ENCODE data around the gene DUS1L.

DUS1L gene

DNA sequence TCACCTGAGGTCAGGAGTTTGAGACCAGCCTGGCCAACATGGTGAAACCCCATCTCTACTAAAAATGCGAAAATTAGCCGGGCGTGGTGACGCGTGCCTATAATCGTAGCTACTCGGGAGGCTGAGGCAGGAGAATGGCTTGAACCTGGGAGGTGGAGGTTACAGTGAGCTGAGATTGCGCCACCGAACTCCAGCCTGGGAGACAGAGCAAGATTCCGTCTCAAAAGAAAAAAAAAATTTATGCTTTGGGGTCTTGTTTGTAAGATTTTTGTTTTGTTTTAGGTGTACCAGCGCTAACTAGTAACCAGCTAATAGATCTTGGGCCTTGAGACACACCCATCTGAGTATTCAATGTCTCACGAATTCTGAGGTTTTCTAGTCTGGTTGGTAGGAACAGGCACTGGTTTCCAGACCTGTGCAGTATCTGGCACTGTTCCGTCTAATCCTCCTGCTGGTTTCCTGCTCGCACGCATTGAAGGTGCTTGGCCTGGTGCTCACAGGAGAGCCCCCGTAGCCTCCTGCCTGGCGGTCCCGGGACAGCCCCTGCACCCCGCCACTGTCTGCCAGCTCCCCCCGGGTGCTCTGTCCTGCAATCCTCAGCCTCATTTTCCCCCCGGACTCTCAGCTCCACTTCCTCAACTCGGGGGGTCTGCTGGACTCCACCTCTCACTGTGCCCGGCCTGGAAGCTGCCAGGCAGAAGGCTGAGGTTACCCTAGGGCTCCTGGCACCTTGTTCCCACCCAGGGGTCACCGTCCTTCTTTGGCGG is 10.6 kb upstream of the DUS1L start:
- DNase-seq: no peak

DNA sequence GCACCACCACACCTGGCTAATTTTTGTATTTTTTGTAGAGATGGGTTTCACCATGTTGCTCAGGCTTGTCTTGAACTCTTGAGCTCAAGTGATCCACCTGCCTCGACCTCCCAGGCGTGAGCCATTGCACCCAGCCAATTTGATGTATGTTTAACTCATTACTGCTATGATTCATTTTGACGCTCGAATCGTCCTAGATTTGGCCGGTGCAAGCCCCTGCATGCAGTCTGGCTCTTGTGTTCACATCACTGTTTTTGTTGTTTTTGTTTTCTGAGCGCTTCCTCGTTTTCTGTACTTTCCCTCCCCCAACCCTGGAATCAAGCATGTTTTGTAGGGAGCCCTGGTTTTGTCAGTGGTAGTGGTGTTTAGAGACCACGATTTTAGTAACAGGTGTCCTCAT is 7.8 kb upstream of the DUS1L start:
- no peak for DNase-seq

GRCh38 chr17:82072827-82073226 is 7.2 kb upstream of the DUS1L start:
- DNase-seq: no peak

DNA sequence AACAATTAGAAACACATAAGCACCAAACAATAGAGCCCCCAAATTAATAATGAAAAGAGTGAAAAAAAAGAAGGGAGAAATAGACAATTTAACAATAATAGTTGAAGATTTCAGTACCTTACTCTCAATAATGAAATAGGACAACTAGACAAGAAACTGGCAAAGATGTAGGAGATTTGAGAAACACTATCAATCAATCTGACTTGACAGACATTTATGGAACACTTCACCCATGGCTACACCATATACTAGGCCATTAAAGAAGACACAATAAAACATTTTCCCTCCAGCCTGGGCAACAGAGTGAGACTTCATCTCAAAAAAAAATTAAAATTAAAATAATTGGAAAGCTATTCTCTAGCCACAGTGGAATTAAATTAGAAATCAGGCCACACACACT is 5.0 kb upstream of the DUS1L start:
- no peak for DNase-seq

DNA sequence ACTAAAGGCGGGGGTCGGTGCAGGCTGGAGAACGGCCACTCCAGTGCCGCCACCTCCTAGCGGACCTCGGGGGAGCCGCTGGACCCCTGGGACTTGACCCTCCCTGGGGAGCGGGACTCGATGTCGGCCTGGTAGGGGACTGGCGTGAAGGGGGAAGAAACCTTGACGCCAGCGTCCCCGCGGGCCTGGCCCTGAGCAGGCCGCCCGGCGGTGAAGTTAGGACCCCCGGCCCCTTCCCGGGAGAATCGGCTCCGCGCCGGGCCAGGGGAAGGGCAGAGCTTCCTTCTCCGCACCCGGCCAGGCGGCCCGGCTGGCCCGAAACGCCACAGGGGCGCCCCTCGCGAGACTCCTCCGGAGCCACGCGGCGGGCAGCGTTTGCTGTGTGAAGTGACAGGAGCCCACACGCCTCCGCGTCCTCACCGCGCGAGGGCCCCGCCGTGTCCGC is 389 bp downstream of the DUS1L start:
- DNase-seq: no peak

DNA sequence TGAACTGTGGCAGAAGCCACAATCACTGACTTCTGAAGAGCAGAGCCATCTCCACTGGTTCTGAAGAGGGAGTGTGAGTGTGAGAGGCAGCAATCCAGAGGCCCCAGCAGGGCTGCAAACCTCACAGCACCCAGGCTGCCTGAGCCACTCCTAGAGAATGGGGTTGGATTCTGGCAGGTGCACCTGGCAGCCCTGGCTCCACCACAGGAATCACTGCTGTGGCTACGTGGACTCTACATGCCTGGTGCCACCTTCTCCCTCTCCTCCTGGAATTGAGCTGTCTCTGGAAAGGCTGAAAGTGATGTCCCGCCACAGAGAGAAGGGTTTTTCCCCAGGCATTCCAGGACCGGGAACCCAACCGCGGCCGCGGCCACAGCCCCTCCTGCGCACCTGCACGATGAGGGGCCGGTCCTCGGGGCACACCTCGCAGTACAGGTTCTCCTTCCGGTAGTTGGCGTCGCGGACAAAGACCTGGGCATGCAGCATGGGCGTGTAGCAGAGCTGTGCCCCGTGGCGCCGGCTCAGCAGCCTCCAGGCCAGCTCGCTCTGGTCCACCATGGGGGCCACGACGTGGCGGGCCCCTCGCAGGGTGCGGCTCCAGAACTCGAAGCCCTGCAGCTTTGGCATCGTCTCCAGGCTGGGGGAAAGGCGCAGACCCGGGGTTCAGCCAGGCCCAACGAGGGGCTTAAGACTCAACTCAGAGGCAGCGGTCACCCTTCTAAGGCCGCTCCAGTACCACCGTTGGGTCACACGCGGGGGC is 991 bp downstream of the DUS1L start:
- no peak for DNase-seq

DNA sequence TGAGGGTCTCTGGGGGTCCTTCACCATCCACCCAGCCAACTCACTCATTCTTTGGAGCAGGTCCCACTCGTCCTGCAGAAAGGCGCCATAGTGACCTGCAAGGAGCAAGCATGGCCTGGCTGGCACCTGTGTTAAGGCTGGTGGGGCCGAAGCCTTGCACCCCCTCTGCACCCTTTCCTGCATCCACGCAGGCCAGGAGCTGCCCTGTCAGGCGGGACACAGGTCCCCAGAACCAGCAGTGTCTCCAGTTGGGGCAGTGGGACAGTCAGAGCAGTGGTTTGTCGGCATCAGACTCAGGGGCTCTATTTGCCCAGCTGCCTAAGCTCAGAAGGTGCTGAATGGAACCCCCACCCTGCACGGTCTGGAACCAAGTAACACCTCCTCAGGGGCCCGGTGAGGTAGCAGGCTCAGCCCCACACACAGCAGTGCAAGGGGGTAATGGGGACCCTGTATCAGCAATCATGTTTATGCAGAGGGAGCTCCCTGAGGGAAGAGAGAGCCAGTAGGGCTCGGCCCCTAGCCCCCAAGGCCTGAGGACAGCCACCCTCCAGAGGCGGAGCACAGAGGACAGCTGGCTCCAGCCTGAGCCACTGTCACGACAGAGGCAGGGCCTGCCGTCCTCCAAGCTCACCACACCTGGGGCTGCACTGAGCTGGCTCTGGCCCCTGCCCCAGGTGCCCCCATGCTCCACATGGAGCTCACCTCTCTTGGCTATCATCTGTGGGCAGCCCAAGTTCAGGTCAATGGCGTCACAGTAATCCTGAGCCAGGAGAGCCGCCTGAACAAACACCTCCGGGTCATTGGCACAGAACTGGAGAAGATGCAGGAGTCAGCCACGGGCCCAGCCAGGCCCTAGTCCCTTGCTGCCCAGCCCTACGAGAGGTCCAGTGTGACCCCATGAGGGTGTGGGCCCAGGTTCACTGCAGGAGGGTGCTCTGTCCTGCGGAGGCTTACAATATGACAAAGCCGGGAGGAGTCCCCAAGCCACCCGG is 1.9 kb downstream of the DUS1L start:
- DNase-seq: no peak

- no peak for DNase-seq
Observed at GRCh38 chr17:82062984-82063368, 2.6 kb downstream of the DUS1L start.

DNA sequence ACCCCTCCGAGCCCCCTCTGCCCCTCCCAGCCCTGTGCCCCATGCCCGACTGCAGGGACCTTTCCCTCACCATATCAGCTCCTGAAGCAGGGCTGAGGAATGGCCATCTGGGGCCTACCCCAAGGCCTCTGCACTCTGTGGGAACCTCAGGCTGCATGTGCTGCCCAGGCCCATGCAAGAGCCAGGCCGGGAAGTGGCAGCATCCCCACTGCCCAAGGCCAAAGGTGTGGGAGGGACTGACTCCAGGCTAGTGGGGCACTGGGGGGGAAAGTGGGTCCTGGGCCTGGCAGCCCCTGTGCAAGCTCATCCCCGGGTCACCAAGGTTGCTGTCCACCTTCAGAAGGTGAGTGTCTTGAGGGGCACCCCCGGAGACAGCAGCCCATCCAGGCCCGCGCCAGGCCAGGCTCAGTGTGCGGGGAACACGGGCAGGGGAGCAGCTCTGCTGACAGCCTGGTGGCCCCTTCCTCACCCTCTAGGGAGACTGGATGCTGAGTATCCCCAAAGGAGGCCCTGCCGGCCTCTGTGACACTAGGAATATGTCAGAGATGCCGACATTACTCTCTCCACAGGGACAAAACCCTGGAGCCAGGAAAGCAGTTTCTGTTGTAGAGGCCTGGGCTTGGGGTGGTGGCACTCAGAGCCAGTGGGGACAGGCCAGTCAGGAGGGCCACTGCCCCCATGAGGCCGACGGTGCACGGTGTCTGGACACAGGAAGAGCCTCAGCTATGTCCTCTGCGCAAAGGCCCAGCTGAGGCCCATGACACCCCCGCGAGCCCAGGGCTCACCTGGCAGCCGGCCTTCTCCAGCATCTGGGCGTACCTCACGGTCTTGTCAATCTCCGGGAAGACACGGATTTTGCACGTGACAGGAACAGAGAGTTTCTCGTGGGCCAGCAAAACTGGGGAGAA is 3.3 kb downstream of the DUS1L start:
- DNase-seq: no peak

GRCh38 chr17:82061047-82061925 is 4.3 kb downstream of the DUS1L start:
- no peak for DNase-seq

GRCh38 chr17:82060614-82061013 is 5.0 kb downstream of the DUS1L start:
- DNase-seq: no peak

DNA sequence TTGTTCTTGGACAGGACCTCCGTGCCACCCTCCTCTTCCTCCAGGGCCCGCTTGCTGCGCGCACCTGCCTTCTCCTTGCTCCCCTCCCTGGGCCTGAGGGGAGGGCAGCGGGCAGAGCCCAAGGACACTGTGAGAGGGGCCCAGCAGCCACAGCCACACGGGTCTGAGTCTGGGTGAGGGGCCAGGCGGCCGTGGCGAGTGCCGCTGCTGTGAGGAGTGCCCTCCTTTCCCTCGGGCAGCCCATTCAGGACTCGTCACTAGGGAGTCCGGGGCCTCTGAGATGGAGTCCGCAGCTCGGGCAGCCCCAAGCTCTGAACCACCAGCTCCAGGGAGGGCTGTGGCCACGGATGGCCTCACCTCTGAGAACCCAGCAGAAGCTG is 5.6 kb downstream of the DUS1L start:
- no peak for DNase-seq

GRCh38 chr17:82059272-82060000 is 6.2 kb downstream of the DUS1L start:
- DNase-seq: no peak

DNA sequence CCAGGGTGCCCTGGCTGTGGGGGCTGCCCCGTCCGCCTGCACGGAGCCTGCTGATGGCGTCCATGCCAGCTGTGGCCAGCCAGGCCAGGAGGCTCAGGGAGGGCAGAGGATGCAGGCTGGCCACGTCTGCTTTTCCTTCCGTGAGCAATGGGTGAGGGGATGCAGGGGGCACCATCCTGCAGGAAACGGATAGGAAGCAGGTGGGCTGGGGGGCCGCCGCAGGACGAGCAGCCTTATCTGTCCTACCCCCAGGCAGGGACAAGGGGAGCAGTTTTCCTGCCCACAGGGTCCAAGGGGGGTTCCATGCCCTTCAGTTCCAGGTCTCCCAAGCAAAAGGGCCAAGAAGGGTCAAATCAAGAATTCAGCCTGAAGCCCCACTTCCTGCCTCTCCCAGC is 6.8 kb downstream of the DUS1L start:
- DNase-seq: no peak

GRCh38 chr17:82058230-82058854 is 7.3 kb downstream of the DUS1L start:
- no peak for DNase-seq

GRCh38 chr17:82056729-82057621 is 8.6 kb downstream of the DUS1L start:
- no peak for DNase-seq

DNA sequence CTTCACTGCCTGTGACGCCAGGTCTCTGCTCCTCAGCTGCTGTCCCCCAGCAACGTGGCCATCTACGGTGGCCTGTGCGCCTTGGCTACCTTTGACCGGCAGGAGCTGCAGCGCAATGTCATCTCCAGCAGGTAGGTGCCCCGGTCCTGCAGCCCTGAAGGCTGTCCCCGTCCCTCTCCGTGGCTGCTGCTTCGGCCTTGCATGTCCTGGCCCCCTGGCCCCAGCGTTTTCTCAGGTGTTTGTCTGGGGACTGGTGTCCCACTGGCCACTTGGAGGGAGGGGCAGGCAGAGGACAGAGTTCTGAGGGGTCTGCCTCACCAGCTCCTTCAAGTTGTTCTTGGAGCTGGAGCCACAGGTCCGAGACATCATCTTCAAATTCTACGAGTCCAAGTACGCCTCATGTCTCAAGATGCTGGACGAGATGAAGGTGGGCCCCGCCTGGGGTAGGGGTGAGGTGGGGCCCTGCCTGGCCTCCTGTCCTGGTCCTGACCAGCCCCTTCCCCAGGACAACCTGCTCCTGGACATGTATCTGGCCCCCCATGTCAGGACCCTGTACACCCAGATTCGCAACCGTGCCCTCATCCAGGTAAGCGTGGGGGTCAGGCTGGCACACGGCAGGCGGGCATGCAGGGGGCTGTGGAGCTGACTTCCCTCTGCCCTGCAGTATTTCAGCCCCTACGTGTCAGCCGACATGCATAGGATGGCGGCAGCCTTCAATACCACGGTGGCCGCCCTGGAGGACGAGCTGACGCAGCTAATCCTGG is 9.5 kb downstream of the DUS1L start:
- no peak for DNase-seq

All from DMS79 (cell line).